ENCODE data around the gene SYNJ2.

SYNJ2 gene

DNA sequence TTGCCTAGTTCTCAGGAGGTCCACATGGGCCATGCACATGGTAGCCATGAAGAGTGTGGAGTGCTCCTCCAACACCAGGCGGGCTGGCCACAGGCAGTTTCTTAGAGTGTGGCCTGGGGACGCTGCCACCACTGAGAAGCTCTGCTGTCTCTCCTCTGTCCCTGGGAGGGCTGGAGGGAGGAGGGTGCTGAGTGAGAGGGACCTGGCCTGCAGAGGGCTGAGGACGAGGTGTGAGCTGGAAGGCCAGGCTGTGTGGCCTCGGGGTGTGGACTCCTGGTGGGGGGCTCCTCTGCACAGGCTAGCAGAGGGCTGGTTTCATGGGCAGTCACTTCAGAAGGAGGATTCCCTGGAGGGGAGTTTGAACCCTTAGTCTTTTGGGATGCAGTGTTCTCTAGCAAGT is 39.7 kb downstream of the SYNJ2 start:
- H3K27me3 ChIP-seq = no peaks in the 10 kb centered on the region
- H3K4me3 ChIP-seq (ENCODE audit: low read depth, low read length) = no peak overlapping the region
- peaks cover 19% of the 10 kb centered on the region for H3K4me1 ChIP-seq
- no peaks in the 10 kb centered on the region for H3K36me3 ChIP-seq
- no peaks in the 10 kb centered on the region for H3K9me3 ChIP-seq
- TF ChIP-seq, protein P1, sequence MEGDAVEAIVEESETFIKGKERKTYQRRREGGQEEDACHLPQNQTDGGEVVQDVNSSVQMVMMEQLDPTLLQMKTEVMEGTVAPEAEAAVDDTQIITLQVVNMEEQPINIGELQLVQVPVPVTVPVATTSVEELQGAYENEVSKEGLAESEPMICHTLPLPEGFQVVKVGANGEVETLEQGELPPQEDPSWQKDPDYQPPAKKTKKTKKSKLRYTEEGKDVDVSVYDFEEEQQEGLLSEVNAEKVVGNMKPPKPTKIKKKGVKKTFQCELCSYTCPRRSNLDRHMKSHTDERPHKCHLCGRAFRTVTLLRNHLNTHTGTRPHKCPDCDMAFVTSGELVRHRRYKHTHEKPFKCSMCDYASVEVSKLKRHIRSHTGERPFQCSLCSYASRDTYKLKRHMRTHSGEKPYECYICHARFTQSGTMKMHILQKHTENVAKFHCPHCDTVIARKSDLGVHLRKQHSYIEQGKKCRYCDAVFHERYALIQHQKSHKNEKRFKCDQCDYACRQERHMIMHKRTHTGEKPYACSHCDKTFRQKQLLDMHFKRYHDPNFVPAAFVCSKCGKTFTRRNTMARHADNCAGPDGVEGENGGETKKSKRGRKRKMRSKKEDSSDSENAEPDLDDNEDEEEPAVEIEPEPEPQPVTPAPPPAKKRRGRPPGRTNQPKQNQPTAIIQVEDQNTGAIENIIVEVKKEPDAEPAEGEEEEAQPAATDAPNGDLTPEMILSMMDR (IDR thresholded peaks at IDR 0.05; ENCODE audit: low read depth, low read length) = no peak
- no peak for DNase-seq

DNA sequence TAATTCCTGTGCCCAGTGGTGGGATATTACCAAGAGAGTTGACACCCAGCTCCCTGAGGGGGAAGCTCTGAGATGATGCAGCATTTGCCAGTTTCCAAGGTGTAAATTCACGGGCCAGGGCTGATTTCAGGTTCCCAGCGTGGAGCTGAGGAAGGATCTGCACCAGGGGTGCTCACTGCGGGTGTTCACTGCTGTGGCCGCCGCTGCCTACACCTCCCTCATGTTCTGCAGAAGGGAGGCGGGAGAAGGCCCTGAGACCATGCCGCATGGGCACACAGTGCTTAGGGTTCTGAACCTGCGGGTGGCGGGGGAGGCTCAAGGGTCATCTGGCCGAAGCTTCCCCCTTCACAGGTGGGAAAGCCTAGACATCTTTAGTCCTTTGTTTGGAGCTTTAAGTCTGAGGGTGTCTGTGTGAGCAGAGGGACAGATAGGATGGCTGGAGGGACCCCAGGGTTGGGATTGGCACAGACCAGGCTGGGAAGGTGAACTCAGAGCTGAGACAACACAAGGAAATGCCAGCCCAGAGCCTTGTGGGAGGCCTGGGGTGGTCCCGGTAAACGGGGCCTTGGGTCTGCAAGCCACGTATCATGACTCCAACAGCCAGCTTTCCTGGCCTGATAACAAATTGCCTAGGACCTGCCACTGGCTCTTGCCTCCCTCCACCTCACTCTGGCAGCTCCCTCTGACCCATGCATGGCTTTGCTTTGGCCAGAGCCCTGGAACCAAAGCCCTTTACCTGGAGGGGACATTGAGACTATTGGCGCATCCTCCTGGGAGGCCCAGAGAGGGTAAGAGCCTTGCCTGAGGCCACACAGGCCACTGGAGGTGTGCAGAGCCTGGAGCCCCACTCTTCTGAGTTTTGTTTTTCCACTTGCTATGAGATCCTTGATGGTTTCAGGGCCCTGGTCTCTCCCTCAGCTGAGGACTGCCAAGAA is 40.4 kb downstream of the SYNJ2 start:
- TF ChIP-seq, protein P1 (IDR thresholded peaks at IDR 0.05; ENCODE audit: low read depth, low read length) = no peak
- no peaks in the 10 kb centered on the region for H3K27me3 ChIP-seq
- peaks cover 26% of the 10 kb centered on the region for H3K4me1 ChIP-seq
- DNase-seq = no peak
- no peaks in the 10 kb centered on the region for H3K9me3 ChIP-seq
- H3K36me3 ChIP-seq = no peaks in the 10 kb centered on the region
- no peak overlapping the region for H3K4me3 ChIP-seq (ENCODE audit: low read depth, low read length)

DNA sequence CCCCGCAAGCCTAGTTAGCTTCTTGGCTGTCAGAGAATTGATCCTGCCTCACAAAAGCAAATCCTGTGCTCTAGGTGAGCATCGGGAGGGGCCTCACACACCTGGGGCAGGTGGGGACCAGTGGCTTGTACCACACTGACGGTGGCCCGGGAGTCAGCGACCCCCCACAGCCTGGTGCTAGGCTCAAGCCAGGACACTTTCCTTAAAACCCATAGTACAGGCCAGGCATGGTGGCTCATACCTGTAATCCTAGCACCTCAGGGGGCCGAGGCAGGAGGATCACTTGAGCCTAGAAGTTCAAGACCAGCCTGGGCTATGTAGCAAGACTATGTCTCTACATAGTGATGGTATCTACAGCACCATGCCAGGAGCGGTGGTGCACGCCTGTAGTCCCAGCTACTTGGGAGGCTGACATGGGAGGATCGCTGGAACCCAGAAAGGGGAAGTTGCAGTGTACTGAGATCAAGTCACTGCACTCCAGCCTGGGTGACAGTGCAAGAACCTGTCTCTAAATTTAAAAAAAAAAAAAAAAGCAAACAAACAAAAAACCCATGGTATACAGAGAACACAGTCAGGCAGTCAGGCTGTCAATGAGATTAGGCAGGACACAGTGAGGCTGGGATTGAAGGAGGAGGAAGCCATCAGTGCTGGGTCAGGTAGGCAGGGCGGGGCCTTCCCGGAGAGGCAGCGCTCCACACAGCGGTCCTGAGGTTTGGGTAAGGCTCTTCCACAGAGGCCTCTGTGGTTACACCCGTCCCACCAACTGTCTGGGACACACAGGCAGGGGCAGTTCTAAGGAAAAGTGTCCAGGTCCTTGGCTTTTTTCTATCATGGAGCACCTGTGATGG is 41.3 kb downstream of the SYNJ2 start:
- TF ChIP-seq, protein P1 (IDR thresholded peaks at IDR 0.05; ENCODE audit: low read depth, low read length) = no peak
- Histone ChIP-seq H3K36me3 (no peaks in the 10 kb centered on the region), H3K27me3 (no peaks in the 10 kb centered on the region), H3K4me1 (peaks cover 32% of the 10 kb centered on the region), H3K9me3 (no peaks in the 10 kb centered on the region), H3K4me3 (ENCODE audit: low read depth, low read length) (no peak overlapping the region)
- DNase-seq = no peak

DNA sequence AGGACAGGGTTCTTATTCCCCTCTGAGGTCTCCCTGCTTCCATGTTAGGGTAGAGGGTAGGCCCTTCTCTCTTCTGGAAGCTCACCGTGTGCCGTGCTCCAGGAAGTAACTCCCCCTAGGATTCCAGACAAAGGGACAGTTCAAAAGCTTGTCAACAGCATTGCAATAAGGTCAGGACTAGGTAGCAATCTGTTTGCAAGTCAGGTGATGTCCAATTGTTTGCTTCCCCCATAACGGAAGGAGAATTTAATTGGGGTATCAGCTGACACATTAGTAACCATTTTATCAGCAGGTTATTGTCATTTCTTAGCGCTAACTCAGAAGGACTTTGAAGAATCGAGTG is 41.9 kb downstream of the SYNJ2 start:
- no peak overlapping the region for H3K4me3 ChIP-seq (ENCODE audit: low read depth, low read length)
- no peaks in the 10 kb centered on the region for H3K27me3 ChIP-seq
- no peaks in the 10 kb centered on the region for H3K9me3 ChIP-seq
- H3K4me1 ChIP-seq = peaks cover 32% of the 10 kb centered on the region
- no peaks in the 10 kb centered on the region for H3K36me3 ChIP-seq
- TF ChIP-seq, protein P1 (IDR thresholded peaks at IDR 0.05; ENCODE audit: low read depth, low read length) = no peak
- no peak for DNase-seq

DNA sequence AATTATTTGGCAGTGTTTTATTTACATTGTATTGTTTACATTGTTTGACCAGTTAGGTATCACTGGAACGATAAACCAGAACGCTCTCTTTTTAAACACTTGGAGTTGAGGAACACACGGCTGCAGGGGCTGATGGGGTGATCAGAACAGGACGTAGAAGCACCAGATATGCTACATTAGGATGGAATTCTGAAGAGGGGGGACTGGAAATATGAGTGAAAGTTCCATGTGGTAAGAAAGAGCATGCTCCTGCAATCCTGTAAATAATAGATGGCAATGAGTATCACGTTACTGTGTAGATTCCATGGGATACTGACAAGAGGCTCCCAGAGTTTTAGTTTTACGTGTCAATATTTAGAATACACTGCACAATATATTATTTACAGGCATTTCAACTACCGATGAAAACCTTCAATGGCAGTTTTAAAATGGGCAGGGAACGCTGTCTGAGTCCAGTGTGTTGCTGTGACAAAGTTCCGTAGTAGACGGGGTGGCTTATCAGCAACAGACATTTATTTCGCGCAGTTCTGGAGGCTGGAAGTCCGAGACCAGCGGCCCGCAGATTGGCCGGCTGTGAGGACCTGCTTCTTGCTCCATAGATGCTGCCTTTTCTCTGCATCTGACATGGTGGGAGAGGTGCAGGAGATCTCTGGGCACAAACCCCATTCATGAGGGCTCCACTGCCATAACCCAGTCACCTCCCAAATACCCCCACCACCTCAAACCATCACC is 43.1 kb downstream of the SYNJ2 start:
- no peaks in the 10 kb centered on the region for H3K9me3 ChIP-seq
- H3K4me3 ChIP-seq (ENCODE audit: low read depth, low read length) = no peak overlapping the region
- no peaks in the 10 kb centered on the region for H3K36me3 ChIP-seq
- H3K27me3 ChIP-seq = no peaks in the 10 kb centered on the region
- no peak for DNase-seq
- TF ChIP-seq, protein P1 (IDR thresholded peaks at IDR 0.05; ENCODE audit: low read depth, low read length) = no peak
- H3K4me1 ChIP-seq = peaks cover 26% of the 10 kb centered on the region

All from BE2C (cell line).